CD4-positive, alpha-beta memory T cell (primary cell): ENCODE results near the gene XPO6. TPM values are rescaled to one million over a fixed set of nuclear protein-coding genes. Genes with fewer than 3 reads are reported as not detected.

Experiments used
- CTCF ChIA-PET: fragments of 350-600 bp; sonication (Branson Sonifier 250); formaldehyde crosslinking; loops from one replicate; lab custom pipeline; 2021; ENCODE audit warnings: inconsistent platforms; ENCODE audit not compliant: partially characterized antibody; lab: Charles Lee
- POLR2A ChIA-PET: fragments of 350-600 bp; sonication (Branson Sonifier 250); formaldehyde crosslinking; loops from one replicate; lab custom pipeline; 2021; ENCODE audit not compliant: partially characterized antibody; lab: Charles Lee
- DNase-seq, 5 donors: peaks; one replicate each; pipeline versions ENCODE4 v3.0.0 to v3.0.0-alpha.2; 2020 to 2022; ENCODE audit warnings: mixed read lengths in 1 of 5
- H3K27ac ChIP-seq: one replicate; pipeline ENCODE4 v1.7.0; 2013; ENCODE audit warnings: low read depth, low read length
- H3K27me3 ChIP-seq: 2 replicates; pipeline ENCODE4 v1.7.0; 2013; ENCODE audit warnings: mild to moderate bottlenecking, low read length, moderate library complexity; ENCODE audit not compliant: insufficient read depth
- H3K36me3 ChIP-seq: 2 replicates; pipeline ENCODE4 v1.7.0; 2013; ENCODE audit warnings: mild to moderate bottlenecking, low read length, moderate library complexity; ENCODE audit not compliant: insufficient read depth
- H3K4me1 ChIP-seq: 2 replicates; pipeline ENCODE4 v1.7.0; 2013; ENCODE audit warnings: mild to moderate bottlenecking, low read length, moderate library complexity; ENCODE audit not compliant: insufficient read depth
- H3K4me3 ChIP-seq, 2 donors: one replicate each; pipeline ENCODE4 v1.7.0; 2013; ENCODE audit warnings: low read length in 2 of 2, mild to moderate bottlenecking in 1 of 2
- H3K9me3 ChIP-seq, 2 donors: one replicate each; pipeline ENCODE4 v1.7.0; 2013; ENCODE audit warnings: low read length in 2 of 2, control low read depth in 1 of 2; ENCODE audit not compliant: control insufficient read depth in 1 of 2
- H3K27ac Mint-ChIP-seq, 7 donors: one replicate each; pipeline ENCODE4 v1.8.0; 2020 to 2021; ENCODE audit warnings: mixed read lengths in 7 of 7, mild to moderate bottlenecking in 6 of 7, inconsistent platforms in 3 of 7, moderate library complexity in 3 of 7
- H3K27me3 Mint-ChIP-seq, 2 donors: one replicate each; pipeline ENCODE4 v1.8.0; 2020 to 2021; ENCODE audit warnings: mixed read lengths in 2 of 2
- H3K36me3 Mint-ChIP-seq, 2 donors: one replicate each; pipeline ENCODE4 v1.8.0; 2020 to 2021; ENCODE audit warnings: mixed read lengths in 2 of 2, inconsistent platforms in 1 of 2, mild to moderate bottlenecking in 1 of 2
- H3K4me1 Mint-ChIP-seq, 4 donors: one replicate each; pipeline ENCODE4 v1.8.0; 2020 to 2021; ENCODE audit warnings: mixed read lengths in 4 of 4, mild to moderate bottlenecking in 1 of 4
- H3K4me3 Mint-ChIP-seq, 8 donors: one replicate each; pipeline ENCODE4 v1.8.0; 2020 to 2021; ENCODE audit warnings: mixed read lengths in 8 of 8, mild to moderate bottlenecking in 7 of 8, moderate library complexity in 6 of 8, inconsistent platforms in 3 of 8
- H3K9me3 Mint-ChIP-seq, 8 donors: one replicate each; pipeline ENCODE4 v1.8.0; 2020 to 2021; ENCODE audit warnings: mixed read lengths in 8 of 8, mild to moderate bottlenecking in 5 of 8, inconsistent platforms in 3 of 8, moderate library complexity in 1 of 8
- intact Hi-C: fragments of 100-400 bp; cut with micrococcal nuclease; formaldehyde crosslinking; loops from one replicate; pipeline ENCODE4 v1.15.1; 2023
- polyA plus RNA-seq, 2 donors: library from polyadenylated mRNA; unstranded; fragments of 300-500 nt; fragmentation: Illumina TruSeq; gene quantifications; one replicate each; pipeline ENCODE4 v1.2.3, GENCODE V29; 2021
- total RNA-seq, 2 experiments: library from RNA; stranded (reverse); gene quantifications; one replicate each; pipeline ENCODE4 v1.2.3, GENCODE V29; 2021

Gene XPO6
- total and polyA plus RNA-seq, 4 experiments from 2014 or later, result 35.7 to 350 (median 219) TPM

DNA sequence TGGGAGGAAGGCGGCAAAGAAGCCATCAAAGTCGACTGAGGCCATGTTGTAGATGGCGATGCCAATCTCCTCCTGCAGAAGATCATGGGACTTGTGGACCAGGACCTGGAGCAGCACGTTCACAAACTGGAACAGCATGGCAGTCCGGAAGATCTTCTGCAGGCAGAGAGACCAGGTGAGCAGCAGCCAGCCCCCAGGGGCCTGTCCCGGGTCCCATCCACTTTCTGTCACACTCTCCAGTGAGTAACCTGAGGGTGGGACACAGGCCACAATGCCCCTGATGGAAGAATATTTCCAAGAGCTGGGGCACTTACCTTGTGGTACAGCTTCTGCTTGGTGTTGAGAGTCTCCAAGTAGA lies 110.3 kb downstream of the XPO6 start:
- no peak for DNase-seq
- Histone ChIP-seq H3K4me3 (no peak overlapping the region), H3K27me3 (no peaks in the 10 kb centered on the region), H3K36me3 (peaks cover 89% of the 10 kb centered on the region), H3K27ac (no peak overlapping the region), H3K9me3 (no peaks in the 10 kb centered on the region), H3K4me1 (no peaks in the 10 kb centered on the region)
- Mint-ChIP-seq H3K4me3 (no peak overlapping the region), H3K4me1 (peaks cover 0 to 6% (median 3%) of the 10 kb centered on the region in 4 donors), H3K27me3 (no peaks in the 10 kb centered on the region), H3K36me3 (peaks cover 78 to 95% of the 10 kb centered on the region in 2 donors), H3K9me3 (no peaks in the 10 kb centered on the region), H3K27ac (no peak overlapping the region)
- POLR2A ChIA-PET, result no interaction called here
- intact Hi-C loops, result no loop called here
- CTCF ChIA-PET, result no interaction called here

DNA sequence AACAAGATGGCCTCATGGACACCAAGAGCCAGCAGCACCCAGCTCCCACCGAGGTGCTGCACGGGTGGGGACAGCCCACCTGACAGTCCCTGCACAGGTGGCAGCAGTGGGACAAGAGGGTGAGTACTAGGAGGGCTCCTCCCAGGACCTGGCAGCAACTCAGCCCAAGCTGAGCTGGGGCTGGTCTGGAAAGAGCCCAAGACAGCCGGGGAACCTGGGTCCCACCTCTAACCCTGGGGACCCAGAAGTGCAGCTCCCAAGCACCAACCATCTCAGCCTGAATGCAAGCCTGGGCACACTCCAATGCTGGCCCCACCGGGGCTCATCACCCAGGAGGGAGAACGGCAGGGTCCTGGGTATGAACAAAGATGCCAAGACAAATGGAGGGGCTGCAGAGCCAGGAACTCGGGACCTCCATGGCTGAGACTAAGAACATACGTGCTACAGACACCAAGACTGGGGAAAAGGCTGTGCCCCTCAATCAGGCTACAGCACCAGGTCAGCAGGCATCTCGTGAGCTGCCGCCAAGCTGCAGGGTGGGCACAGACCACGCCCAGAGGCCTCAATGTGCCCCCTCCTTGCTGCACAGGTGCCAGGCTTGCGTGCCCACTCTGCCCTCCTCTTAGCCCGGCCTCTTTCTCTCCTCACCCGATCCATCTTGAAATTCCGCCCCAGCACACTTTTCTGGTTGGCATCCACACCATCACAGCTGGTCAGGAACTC lies 110.8 kb downstream of the XPO6 start:
- Histone ChIP-seq H3K36me3 (peaks cover 84% of the 10 kb centered on the region), H3K27me3 (no peaks in the 10 kb centered on the region), H3K27ac (no peak overlapping the region), H3K4me3 (no peak overlapping the region), H3K9me3 (no peaks in the 10 kb centered on the region), H3K4me1 (no peaks in the 10 kb centered on the region)
- CTCF ChIA-PET, result no interaction called here
- intact Hi-C loops, result no loop called here
- DNase-seq, result no peak
- no peaks in the 10 kb centered on the region for H3K27me3 Mint-ChIP-seq
- peaks cover 0 to 6% (median 3%) of the 10 kb centered on the region in 4 donors for H3K4me1 Mint-ChIP-seq
- no peak overlapping the region for H3K27ac Mint-ChIP-seq
- POLR2A ChIA-PET, result no interaction called here
- H3K36me3 Mint-ChIP-seq, result peaks cover 74 to 89% of the 10 kb centered on the region in 2 donors
- H3K4me3 Mint-ChIP-seq, result no peak overlapping the region
- no peaks in the 10 kb centered on the region for H3K9me3 Mint-ChIP-seq

DNA sequence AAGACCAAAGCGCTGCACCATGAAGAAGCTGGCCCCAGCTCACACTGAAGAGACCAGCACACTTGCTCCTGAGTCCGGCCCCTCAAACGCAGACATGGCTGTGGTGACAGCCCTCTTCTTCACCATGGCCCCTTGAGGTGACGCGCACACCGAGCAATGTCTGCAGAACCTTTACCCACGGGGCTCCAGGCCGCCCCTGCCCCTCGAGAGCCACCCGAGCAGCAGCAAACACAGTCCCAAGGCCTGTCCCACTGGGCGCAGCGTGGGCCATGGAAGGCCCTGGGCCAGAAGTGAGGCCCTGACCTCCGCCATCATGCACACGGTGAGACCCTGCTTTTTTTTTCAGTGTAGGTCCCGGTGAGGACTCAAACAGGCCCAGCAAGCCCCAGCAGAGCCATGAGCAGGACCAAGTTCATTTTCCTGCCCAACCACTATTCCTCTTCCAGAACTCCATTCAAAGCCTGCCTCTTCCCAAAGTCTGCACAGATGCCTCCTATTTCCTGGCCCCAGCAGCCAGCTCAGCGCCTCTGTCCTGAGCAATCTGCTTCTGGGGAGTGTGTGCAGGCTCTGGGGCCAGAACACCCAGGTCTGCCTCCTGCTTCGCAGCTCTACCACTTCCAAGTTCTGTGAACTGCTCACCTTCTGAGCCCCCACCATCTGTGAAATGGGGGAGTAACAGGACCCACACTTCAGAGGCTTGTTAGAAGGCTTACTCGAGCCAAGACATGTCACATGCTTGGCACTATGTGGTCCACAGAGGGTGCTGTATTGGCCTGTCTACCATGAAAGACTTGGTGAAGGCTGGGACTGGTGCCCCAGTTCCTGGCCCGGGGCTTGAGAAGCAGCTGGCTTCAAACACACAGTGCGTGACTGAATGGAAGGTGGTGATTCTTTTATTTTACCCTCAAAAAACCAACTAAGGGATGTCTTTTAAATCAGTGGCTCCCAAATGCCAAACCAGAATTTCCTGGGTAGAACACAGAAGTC lies 112.5 kb downstream of the XPO6 start:
- H3K4me1 Mint-ChIP-seq, result peaks cover 0 to 6% (median 3%) of the 10 kb centered on the region in 4 donors
- Histone ChIP-seq H3K4me3 (no peak overlapping the region), H3K27me3 (no peaks in the 10 kb centered on the region), H3K27ac (no peak overlapping the region), H3K4me1 (no peaks in the 10 kb centered on the region), H3K36me3 (peaks cover 67% of the 10 kb centered on the region), H3K9me3 (no peaks in the 10 kb centered on the region)
- intact Hi-C loops, result no loop called here
- peak overlapping the region in 1 of 7 donors; percentile 41 for H3K27ac Mint-ChIP-seq
- POLR2A ChIA-PET, result no interaction called here
- CTCF ChIA-PET, result no interaction called here
- no peaks in the 10 kb centered on the region for H3K27me3 Mint-ChIP-seq
- no peak overlapping the region for H3K4me3 Mint-ChIP-seq
- no peaks in the 10 kb centered on the region for H3K9me3 Mint-ChIP-seq
- peaks cover 59 to 73% of the 10 kb centered on the region in 2 donors for H3K36me3 Mint-ChIP-seq
- DNase-seq, result no peak

DNA sequence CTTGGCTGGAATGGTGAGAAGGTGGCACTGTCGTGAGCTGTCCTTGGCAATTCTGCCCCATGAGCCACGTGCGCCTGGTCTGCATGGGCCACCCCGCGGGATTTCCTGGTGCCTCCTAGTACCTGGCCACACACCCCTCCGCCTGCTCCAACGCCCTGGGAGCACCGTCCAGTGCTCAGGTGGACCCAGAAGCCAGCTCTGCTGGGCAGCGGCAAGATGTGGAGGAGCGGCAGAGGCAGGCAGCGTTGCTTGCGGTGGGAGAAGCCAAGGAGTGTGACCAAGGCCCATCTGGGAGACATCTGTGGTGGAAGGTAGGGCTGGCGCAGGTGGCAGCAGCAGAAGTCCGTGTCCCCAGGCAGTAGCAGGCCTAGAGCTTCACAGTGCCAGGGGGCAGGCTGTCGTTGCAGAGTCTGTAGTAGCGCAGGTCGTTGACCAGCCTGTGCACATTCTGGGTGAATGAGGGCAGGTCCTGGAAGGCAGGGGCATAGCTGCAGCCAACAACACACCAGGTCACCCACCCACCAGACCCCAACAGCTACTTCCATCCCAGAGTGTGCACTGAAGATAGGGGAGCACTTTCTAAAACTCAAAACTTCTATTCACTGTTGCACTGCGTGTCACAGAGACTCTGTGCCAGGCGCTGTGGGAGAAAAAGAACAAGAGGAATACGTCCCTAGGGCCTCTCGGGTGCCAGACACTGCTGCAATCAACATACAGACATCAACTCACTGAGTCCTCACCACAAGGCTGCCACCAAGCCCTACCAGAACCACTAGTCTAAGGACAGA lies 113.4 kb downstream of the XPO6 start:
- Mint-ChIP-seq H3K36me3 (peaks cover 50 to 67% of the 10 kb centered on the region in 2 donors), H3K4me1 (peaks cover 0 to 6% (median 3%) of the 10 kb centered on the region in 4 donors), H3K4me3 (no peak overlapping the region), H3K27me3 (no peaks in the 10 kb centered on the region), H3K27ac (no peak overlapping the region), H3K9me3 (no peaks in the 10 kb centered on the region)
- CTCF ChIA-PET, result interaction anchor here (1.2 kb wide), 1 partner anchor 120 kb away, joined by 7 read pairs; no protein-coding TSS in a partner anchor
- H3K27me3 ChIP-seq, result no peaks in the 10 kb centered on the region
- H3K27ac ChIP-seq, result no peak overlapping the region
- no peak for DNase-seq
- POLR2A ChIA-PET, result no interaction called here
- no peaks in the 10 kb centered on the region for H3K4me1 ChIP-seq
- H3K4me3 ChIP-seq, result no peak overlapping the region
- intact Hi-C loops, result no loop called here
- no peaks in the 10 kb centered on the region for H3K9me3 ChIP-seq
- peaks cover 58% of the 10 kb centered on the region for H3K36me3 ChIP-seq

DNA sequence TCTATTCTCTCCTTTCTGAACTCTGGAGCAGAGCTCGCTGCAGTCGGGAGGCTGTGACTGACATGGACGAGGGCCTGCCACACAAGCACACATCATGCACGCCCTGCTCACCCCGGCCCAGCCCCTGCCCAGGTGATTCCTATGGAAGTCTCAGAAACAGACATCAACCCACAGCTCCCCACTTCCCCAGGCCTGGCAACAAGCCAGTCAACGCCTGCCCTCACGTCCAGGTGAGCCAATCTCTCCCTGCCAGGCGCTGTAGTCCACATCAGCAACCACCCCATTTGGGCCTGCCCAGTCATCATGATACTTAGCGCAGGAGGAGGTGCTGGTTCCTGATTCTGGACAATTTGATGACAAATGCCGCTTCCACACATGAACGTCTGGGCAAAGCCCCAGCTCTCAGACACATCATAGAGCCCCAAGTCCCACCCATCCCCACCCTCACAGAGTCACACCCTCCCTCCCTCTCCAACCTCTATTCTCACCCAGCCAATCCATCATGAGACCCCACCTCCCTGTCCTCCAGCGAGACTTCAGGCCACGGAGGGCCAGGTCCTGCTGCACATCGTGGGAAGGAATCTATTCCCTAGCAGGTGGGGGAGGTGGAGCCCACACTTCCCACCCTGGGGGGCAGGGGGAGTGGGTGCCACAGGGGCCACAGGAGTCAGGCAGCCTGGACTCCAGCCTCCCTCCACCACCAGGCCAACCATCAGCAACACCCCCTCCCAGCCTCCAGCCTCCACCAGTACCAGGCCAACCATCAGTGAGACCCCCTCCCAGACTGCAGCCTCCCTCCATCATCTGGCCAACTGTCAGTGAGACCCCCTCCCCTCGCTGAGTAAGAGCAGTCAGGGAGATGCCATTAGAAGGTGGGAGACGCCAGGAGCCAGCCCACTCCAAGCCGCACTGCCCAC lies 114.5 kb downstream of the XPO6 start:
- H3K27me3 Mint-ChIP-seq, result no peaks in the 10 kb centered on the region
- Histone ChIP-seq H3K27ac (no peak overlapping the region), H3K4me1 (no peaks in the 10 kb centered on the region), H3K27me3 (no peaks in the 10 kb centered on the region), H3K36me3 (peaks cover 46% of the 10 kb centered on the region), H3K9me3 (no peaks in the 10 kb centered on the region), H3K4me3 (no peak overlapping the region)
- DNase-seq, result no peak
- no peak overlapping the region for H3K4me3 Mint-ChIP-seq
- peaks cover 0 to under 1% (median 0%) of the 10 kb centered on the region in 8 donors for H3K9me3 Mint-ChIP-seq
- CTCF ChIA-PET, result interaction anchor here (1.2 kb wide), 1 partner anchor 121 kb away, joined by 7 read pairs; no protein-coding TSS in a partner anchor
- intact Hi-C loops, result no loop called here
- POLR2A ChIA-PET, result no interaction called here
- H3K4me1 Mint-ChIP-seq, result peaks cover 0 to 5% (median 2%) of the 10 kb centered on the region in 4 donors
- H3K36me3 Mint-ChIP-seq, result peaks cover 42 to 57% of the 10 kb centered on the region in 2 donors
- H3K27ac Mint-ChIP-seq, result peak overlapping the region in 2 of 7 donors; percentile 68 to 83

DNA sequence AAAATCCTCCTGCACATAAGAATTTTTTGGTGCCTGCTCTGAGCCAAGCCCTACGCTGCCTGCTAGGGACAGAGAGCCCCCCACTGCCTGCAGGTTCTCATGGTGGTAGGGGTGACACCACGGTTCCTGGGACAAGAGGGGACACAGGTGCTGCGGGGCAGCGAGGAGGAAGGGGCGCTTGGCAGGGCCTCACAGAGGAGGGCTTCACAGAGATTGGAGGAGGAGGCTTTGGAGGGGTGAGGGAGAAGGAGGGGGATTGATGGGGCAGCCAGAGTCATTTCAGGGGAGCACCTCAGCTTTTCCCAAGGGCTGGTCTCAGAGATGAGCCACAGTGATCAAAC lies 118.4 kb downstream of the XPO6 start:
- H3K4me1 Mint-ChIP-seq, result peaks cover 0 to 7% (median 4%) of the 10 kb centered on the region in 4 donors
- H3K4me1 ChIP-seq, result no peaks in the 10 kb centered on the region

More for the DNA sequence above, 118.4 kb downstream of the XPO6 start:
- Histone ChIP-seq H3K4me3 (no peak overlapping the region), H3K36me3 (peaks cover 10% of the 10 kb centered on the region), H3K27ac (no peak overlapping the region), H3K27me3 (no peaks in the 10 kb centered on the region), H3K9me3 (no peaks in the 10 kb centered on the region)
- intact Hi-C loops, result no loop called here
- peaks cover 16 to 23% of the 10 kb centered on the region in 2 donors for H3K36me3 Mint-ChIP-seq
- peak overlapping the region in 2 of 7 donors; percentile 18 to 27 for H3K27ac Mint-ChIP-seq
- no peak overlapping the region for H3K4me3 Mint-ChIP-seq
- peaks cover 0 to 3% (median 0%) of the 10 kb centered on the region in 8 donors for H3K9me3 Mint-ChIP-seq
- CTCF ChIA-PET, result interaction anchor here (1.6 kb wide), 1 partner anchor 23 kb away, joined by 3 read pairs; no protein-coding TSS in a partner anchor
- H3K27me3 Mint-ChIP-seq, result no peaks in the 10 kb centered on the region
- POLR2A ChIA-PET, result no interaction called here
- no peak for DNase-seq
